HPDE6-E6E7 (cell line): ENCODE results near the gene P3H3.
"Not testable (repeated sequence)": the region's sequence is repeated elsewhere in the genome, so short reads cannot be mapped to it uniquely, and the experiment has no call there.

ENCODE experiments used
- DNase-seq: peaks from one replicate; pipeline ENCODE4 v3.0.0; 2011; ENCODE audit warnings: missing footprints; ENCODE audit errors: extremely low spot score

P3H3 gene

DNA sequence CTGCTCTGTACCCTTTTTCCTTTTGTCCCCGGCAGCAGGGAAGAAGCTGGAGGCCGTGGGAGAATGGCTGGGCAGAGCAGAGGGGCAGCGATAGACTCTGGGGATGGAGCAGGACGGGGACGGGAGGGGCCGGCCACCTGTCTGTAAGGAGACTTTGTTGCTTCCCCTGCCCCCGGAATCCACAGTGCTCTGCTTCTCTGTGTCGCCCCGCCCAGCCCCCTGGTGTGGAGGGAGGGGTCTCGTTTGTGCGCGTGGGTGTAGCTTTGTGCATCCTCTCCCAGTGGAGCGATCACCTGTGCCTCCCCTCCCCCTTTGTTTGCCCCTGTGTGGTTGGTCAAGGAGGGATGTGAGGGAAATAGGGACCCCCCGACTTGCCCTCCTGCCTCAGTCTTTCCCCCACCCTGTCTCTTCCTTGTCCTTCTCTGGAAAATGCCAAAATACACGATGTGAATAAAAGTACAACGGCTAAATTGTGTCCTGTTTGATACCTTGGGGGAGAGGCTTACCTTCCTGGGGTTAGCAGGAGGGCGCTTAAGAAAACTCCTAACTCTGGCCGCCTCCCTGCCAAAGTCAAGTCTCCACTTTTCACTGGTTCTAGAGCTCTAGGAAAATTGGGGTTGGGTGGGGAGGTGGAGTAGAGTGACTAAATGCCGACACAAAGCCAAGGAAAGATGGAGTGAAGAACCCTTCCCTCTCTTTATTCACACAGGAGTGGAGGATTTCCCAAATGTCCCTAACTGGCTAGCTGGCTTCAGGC, 38.1 kb downstream of the P3H3 start:
- no peak for DNase-seq

DNA sequence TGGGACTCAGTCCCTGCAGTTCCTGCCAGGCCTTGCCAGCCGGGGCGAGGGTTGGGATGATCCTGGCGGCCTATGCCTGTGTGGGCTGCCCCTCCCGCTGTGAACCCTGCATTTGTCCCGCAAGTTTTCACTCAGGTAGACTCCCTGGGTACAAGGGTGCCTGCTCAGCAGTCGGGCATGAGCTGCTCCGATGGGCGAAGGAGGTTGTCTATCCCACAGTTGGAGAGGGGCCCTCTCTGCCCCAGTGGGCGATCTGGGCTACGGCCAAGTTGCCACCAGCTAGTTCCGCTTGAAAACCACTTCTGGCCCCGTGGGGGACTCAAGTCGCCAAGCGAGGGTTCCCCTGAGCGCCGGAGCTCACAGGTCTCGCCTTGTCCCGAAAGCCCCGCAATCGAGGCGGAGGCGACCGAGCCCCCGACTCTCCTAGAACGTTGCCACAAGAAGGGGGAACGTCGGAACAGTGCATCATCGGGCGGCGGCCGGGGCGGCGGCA, 38.8 kb downstream of the P3H3 start:
- no peak for DNase-seq

DNA sequence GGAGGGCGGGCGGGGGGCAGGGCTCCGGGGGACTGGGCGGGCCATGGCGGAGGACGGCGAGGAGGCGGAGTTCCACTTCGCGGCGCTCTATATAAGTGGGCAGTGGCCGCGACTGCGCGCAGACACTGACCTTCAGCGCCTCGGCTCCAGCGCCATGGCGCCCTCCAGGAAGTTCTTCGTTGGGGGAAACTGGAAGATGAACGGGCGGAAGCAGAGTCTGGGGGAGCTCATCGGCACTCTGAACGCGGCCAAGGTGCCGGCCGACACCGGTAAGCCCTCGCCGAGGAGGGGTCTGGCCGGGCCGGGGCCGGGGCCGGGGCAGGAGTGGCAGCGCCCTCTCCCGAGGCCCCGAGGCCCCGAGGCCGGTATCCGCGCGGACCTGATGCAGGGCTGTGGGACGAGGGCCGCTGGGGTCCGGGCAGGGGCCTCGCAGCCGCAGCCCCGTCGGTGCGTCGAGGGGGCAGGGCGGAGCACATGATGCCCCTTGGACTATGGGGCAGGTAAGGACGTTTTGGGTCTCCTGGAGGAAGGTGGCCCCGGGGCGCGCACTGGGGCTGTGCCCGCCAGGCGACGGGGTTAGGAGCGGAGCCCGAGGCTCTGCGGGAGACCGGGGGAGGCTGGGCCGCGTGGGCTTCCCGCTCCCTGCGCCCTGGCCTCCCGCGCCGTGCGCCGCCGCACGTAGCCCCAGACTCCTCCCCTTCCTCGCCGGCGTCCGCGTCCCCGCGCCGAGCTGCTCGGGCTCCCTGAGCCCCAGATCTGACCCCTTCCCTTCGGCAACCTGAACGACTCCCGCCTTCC, 39.4 kb downstream of the P3H3 start, which contains the start of gene TPI1:
TPI1 (plus strand) TSS at position 119 of the 798 bp plus-strand sequence; CDS start at position 155, 36 bp downstream.
- DNase-seq, result peak; percentile 77

- DNase-seq, result no peak
Observed at GRCh38 chr12:6868211-6869048, 40.2 kb downstream of the P3H3 start.

DNA sequence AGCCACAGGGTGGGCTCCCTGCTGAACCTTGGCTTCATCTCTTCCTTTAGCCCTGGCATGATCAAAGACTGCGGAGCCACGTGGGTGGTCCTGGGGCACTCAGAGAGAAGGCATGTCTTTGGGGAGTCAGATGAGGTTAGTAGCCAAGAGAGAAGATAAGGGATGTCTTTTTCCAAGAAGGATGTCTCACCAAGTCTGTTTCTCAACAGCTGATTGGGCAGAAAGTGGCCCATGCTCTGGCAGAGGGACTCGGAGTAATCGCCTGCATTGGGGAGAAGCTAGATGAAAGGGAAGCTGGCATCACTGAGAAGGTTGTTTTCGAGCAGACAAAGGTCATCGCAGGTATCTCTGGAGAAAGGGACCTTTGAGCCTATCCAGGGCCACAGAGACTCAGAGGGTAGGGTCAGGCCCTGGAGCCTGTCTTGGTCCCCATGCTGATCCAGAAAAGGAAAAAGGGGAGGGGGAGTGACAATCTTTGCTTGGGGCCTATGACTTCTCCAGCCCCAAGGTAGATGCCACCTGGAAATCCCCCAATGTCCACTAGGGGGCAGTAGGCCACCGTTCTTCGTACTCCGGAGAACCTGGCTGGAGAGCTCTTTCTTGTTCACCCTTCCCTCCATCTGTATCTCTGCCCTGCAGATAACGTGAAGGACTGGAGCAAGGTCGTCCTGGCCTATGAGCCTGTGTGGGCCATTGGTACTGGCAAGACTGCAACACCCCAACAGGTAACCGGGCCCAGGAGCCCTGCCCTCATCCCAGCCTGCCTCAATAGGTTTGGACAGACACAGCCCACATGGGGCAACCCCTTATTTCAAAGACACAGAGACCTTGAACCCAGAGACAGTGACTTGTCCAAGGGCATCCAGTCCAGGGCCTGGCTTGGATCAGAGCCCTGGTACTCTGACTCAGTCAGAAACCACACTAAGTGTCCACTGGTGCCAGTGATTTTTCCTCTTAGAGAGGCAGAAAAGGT, 41.1 kb downstream of the P3H3 start:
- no peak for DNase-seq

GRCh38 chr12:6870304-6870703, 42.1 kb downstream of the P3H3 start:
- DNase-seq, result not testable (repeated sequence)

GRCh38 chr12:6871052-6871957, 43.1 kb downstream of the P3H3 start:
- DNase-seq, result peak; percentile 68

DNA sequence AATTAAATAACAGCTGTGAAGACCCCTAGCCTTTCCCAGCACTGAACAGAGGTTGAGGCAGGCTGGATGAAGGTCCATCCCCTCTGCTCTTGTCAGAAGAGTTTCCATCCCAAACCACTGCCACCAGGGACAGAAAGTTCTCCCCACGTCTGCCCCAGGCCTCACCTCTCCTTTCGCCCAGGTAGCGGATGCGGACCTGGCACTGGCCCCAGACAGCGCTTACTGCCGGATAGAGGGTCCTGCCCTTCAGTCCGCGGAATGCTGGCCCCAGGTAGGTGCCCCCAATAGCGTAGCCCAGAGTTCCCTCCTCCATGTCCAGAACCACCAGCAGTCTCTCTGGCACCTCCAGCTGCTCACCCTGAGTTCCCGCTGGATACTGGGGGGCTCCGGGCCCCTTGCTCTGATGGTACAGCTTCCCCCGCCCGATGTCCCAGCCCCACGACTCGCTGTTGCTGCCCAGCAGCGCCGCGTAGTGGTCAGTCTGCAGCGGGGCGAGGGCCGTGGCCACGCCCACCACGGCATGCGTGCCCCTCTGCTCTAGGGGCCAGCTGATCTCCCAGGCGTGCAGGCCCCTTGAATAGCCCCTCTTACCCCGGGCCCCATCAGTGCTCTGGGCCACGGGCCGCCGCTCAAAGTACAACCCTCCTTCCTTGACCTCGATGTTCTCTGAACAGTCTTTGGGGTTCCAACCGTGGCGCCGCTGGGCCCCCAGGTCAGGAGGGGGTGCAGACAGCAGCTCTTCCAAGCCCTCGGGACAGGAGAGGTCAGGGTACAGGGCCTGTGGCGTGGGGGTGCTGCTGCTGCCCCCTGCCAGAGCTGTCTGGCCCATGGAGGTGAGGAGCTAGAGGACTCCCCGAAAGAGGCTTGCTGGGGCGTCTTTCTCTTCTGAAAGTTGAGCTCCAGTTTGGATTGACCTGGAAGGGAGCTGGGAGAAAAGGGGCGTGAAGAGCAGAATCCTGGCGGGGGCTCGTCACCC, 44.2 kb downstream of the P3H3 start:
- peak; percentile 84 for DNase-seq

- peak; percentile 79 for DNase-seq
Observed at GRCh38 chr12:6873094-6874014, 45.1 kb downstream of the P3H3 start, which contains the start of gene SPSB2. TSS of gene SPSB2 (minus strand) at chr12:6873303. CDS start at chr12:6872901, 402 bp downstream.

DNA sequence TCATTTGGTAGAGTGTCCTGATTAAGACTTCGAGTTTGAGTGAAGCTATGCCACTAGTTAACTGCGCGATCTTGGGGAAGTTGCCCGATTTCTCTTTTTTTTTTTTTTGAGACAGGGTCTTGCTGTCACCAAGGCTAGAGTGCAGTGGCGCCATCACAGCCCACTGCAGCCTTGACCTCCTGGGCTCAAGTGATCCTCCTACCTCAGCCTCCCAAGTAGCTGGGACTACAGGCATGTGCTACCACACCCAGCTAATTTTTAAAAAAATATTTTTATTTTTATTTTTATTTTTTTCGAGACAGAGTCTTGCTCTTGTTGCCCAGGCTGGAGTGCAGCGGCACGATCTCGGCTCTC, 45.8 kb downstream of the P3H3 start:
- DNase-seq, result not testable (repeated sequence)

DNA sequence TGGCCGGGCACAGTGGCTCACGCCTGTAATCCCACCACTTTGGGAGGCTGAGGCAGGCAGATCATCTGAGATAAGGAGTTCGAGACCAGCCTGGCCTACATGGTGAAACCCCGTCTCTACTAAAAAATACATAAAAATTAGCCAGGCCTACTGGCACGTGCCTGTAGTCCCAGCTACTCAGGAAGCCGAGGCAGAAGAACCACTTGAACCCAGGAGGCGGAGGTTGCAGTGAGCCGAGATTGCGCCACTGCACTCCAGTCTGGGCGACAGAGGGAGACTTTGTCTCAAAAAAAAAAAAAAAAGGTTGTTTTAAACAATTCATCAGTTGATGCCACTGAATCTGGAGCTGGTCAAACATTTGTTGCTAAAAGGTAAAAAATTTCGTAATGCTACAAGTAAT, 51.6 kb downstream of the P3H3 start:
- not testable (repeated sequence) for DNase-seq

GRCh38 chr12:6883252-6883651, 55.0 kb downstream of the P3H3 start:
- no peak for DNase-seq

DNA sequence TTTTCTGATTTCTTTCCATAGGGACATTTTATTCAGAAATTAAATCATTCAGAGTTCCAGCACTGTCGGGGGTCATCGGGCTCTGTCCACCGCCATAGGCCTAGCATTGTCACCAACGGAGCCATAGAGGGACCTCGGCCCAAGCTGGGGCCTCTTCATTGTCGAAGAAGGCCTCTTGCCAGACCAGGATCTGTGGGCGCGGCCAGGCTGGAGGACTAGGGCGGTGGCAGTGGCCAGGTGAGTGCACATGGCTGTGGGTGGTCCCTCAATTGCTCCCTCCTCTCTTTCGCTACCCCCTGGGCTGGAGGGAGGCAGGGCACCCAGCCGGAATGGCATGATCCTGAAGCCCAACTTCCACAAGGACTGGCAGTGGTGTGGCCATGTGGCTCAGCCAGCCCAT, 55.5 kb downstream of the P3H3 start:
- no peak for DNase-seq

DNA sequence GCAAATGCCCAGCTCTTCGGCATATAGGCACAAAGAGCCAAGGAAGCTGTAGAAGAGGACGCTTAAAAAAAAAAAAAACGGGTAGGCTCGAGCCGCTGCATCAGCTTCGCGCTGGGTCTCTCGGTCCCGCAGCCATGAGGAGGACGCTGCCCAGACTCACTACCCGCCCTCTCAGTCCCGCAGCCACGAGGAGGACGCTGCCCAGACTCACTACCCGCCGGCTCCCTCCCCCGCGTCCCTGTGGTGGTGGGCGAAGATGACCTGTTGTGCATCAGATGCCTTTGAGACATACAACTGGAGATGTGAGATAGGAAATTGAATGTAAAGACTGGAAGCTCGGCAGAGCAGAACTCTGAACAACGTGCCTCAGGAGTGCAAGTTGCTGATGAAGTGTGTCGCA, 56.3 kb downstream of the P3H3 start:
- DNase-seq, result no peak

GRCh38 chr12:6886206-6886999, 58.2 kb downstream of the P3H3 start:
- not testable (repeated sequence) for DNase-seq

DNA sequence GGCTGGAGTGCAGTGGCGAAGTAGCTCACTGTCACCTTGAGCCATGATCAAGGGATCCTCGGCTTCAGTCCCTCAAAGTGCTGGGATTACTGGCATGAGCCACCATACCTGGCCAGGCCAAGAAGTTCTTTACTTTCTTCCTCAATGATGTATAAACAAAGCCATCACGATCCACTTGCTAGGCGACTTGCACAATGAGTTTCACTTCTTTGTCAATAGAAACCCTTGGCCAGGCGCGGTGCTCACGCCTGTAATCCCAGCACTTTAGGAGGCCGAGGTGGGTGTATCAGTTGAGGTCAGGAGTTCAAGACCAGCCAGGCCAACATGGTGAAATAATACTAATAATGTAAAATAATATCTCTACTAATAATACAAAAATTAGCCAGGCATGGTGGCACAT, 59.3 kb downstream of the P3H3 start:
- no peak for DNase-seq
